IPS-18a (cell line): ENCODE results near the gene ATF1.

Source experiments
- H3K27ac ChIP-seq: one replicate; pipeline ENCODE4 v1.5.1; 2013; ENCODE audit warnings: low read length
- H3K27me3 ChIP-seq: one replicate; pipeline ENCODE4 v1.6.1; 2013; ENCODE audit warnings: mild to moderate bottlenecking, low read length; ENCODE audit not compliant: control insufficient read depth, insufficient read depth
- H3K36me3 ChIP-seq: one replicate; pipeline ENCODE4 v1.6.1; 2013; ENCODE audit warnings: low read depth, low read length; ENCODE audit not compliant: control insufficient read depth
- H3K4me1 ChIP-seq: one replicate; pipeline ENCODE4 v1.6.1; 2013; ENCODE audit warnings: low read depth, low read length; ENCODE audit not compliant: control insufficient read depth
- H3K4me3 ChIP-seq: one replicate; pipeline ENCODE4 v1.5.1; 2013; ENCODE audit warnings: low read length
- H3K9ac ChIP-seq: one replicate; pipeline ENCODE4 v1.6.1; 2013; ENCODE audit warnings: mild to moderate bottlenecking, low read length, moderate library complexity
- H3K9me3 ChIP-seq: one replicate; pipeline ENCODE4 v1.6.1; 2013; ENCODE audit warnings: low read depth, low read length; ENCODE audit not compliant: control insufficient read depth

Gene ATF1

DNA sequence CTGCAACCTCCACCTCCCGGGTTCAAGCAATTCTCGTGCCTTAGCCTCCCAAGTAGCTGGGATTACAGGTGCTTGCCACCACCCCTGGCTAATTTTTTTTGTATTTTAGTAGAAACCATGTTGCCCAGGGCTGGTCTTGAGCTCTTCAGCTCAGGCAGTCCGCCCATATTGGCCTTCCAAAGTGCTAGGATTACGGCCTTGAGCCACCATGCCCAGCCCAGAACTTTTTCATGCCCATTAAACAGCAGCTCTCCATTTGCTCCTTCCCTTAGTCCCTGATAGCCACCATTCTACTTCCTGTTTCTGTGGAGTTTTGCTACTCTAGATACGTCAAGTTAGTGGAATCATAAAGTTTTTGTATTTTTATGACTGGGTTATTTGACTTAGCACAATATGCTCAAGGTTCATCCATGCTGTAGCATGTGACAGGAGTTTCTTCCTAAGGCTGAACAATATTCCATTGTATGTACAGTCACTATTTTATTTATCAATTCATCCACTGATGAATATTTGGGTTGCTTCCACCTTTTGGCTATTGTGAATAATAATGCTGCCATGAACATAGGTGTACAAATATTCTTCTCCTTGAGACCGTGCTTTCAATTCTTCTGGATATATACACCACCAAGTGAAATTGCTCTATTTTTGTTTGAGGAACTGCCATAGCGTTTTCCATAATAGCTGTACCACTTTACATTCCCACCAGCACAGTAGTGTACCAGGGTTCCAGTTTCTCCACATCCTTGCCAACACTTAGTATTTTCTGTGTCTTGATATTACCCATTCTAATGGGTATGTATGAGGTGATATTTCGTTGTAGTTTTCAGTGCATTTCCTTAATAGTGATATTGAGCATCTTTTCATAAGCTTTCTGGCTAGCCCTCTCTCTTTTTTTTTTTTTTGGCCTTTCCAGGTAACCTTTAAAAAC, 15.0 kb downstream of the ATF1 start:
- Histone ChIP-seq H3K4me3 (no peak overlapping the region), H3K27ac (no peak overlapping the region), H3K9ac (no peak overlapping the region), H3K9me3 (no peaks in the 10 kb centered on the region), H3K27me3 (no peaks in the 10 kb centered on the region), H3K36me3 (peaks cover 4% of the 10 kb centered on the region), H3K4me1 (no peaks in the 10 kb centered on the region)

DNA sequence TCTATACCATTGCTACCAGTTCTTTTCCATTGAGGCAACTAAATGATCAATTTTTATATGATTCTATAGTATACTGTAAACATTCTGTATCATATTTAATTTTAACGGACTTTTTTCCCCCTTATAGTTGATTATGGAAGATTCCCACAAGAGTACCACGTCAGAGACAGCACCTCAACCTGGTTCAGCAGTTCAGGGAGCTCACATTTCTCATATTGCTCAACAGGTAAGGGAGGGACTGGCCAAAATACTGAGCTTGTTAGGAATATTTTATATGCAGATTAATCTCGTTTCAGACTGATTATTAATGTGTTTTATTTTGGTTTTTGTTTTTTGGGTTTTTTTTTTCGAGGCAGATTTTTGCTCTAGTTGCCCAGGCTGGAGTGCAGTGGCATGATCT, 16.1 kb downstream of the ATF1 start:
- no peak overlapping the region for H3K27ac ChIP-seq
- H3K4me1 ChIP-seq = no peaks in the 10 kb centered on the region
- no peaks in the 10 kb centered on the region for H3K27me3 ChIP-seq

DNA sequence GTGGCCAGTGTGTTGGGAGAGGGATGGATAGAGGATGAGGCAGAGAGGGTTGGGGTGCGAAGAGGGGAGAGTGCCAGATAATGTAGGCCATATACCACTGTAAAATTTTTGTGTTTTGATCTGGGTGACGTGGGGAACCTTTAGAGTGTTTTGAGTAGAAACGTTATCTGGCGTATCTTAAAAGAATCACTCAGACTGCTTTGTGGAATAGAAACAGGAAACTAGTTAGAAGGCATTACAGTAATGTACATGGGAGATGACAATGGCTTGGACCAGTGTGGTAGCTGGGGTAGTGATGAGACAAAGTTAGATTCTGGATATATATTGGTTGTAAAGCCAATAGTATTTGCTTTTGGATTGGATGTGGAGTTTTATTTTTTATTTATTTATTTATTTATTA, 20.6 kb downstream of the ATF1 start:
- Histone ChIP-seq H3K36me3 (peaks cover 8% of the 10 kb centered on the region), H3K4me1 (no peaks in the 10 kb centered on the region), H3K9ac (no peak overlapping the region), H3K4me3 (no peak overlapping the region), H3K9me3 (no peaks in the 10 kb centered on the region), H3K27me3 (no peaks in the 10 kb centered on the region), H3K27ac (no peak overlapping the region)

More for the DNA sequence above, 16.1 kb downstream of the ATF1 start:
- no peak overlapping the region for H3K9ac ChIP-seq
- peaks cover 4% of the 10 kb centered on the region for H3K36me3 ChIP-seq
- H3K9me3 ChIP-seq = no peaks in the 10 kb centered on the region
- no peak overlapping the region for H3K4me3 ChIP-seq

DNA sequence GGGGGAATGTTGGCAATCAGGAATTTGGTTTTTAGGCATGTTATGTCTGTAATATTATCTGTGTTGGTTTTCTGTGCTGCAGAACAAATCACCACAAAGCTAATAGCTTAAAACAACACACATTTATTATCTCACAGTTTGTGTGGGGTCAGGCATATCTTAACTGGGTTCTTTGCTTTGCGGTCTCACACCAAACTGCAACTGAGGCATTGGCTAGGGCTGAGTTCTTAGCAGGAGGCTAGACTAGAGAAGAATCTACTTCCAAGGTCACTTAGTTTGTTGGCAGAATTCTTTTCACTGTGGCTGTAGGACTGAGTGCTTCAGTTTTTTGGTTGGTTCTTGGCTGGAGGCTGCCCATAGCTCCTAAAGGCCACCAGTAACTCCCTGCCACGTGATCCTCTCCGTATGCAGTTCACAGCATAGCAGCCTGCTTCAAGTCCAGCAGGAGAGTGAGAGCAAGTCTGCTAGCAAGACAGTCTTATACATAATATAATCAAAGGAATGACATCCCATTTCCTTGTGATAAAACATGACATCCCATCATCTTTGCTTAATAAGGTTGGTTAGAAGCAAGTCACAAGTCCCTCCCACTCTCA, 21.6 kb downstream of the ATF1 start:
- Histone ChIP-seq H3K36me3 (peaks cover 8% of the 10 kb centered on the region), H3K27ac (no peak overlapping the region), H3K9ac (no peak overlapping the region)

GRCh38 chr12:50786498-50787231, 22.8 kb downstream of the ATF1 start:
- Histone ChIP-seq H3K27ac (no peak overlapping the region), H3K27me3 (no peaks in the 10 kb centered on the region), H3K4me3 (no peak overlapping the region), H3K9me3 (no peaks in the 10 kb centered on the region), H3K36me3 (peaks cover 7% of the 10 kb centered on the region), H3K4me1 (no peaks in the 10 kb centered on the region), H3K9ac (no peak overlapping the region)

More for the DNA sequence above, 21.6 kb downstream of the ATF1 start:
- Histone ChIP-seq H3K9me3 (no peaks in the 10 kb centered on the region), H3K4me1 (no peaks in the 10 kb centered on the region), H3K27me3 (no peaks in the 10 kb centered on the region), H3K4me3 (no peak overlapping the region)

DNA sequence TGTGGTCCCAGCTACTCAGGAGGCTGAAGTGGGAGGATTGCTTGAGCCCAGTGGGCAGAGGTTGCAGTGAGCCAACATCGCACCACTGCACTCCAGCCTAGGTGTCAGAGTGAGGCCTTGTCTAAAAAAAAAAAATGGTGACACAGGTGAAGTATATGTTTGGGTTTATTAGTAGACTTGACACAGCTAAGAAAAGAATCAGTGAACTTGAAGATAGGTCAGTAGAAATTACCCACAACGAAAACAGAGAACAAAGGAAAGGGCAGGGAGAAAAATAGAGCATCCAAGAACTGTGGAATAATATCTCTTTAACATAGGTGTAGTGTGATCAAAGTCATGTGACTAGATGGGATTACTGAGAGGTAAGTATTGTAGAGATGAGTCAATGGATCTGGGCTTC, 23.7 kb downstream of the ATF1 start:
- Histone ChIP-seq H3K9me3 (no peaks in the 10 kb centered on the region), H3K4me3 (no peak overlapping the region), H3K9ac (no peak overlapping the region), H3K27ac (no peak overlapping the region), H3K4me1 (no peaks in the 10 kb centered on the region), H3K27me3 (no peaks in the 10 kb centered on the region), H3K36me3 (peaks cover 4% of the 10 kb centered on the region)

GRCh38 chr12:50788561-50788960, 24.7 kb downstream of the ATF1 start:
- no peak overlapping the region for H3K9ac ChIP-seq
- no peak overlapping the region for H3K27ac ChIP-seq
- no peaks in the 10 kb centered on the region for H3K9me3 ChIP-seq
- H3K36me3 ChIP-seq = peaks cover 4% of the 10 kb centered on the region
- no peak overlapping the region for H3K4me3 ChIP-seq
- no peaks in the 10 kb centered on the region for H3K27me3 ChIP-seq
- no peaks in the 10 kb centered on the region for H3K4me1 ChIP-seq

DNA sequence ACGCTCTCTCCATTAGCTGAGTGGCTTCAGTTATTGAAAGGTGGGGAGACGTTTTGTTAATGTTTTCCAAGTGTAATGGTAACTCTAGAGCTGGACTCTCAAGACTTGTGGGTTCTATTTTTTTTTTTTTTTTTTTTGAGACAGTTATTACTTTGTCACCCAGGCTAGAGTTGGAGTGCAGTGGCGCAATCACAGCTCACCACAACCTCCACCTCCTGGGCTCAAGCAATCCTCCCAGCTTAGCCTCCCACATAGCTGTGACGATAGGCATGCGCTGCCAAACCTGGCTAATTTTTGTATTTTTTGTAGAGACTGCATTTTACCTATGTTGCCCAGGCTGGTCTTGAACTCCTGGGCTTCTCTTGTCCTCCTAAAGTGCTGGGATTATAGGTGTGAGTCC, 26.2 kb downstream of the ATF1 start:
- no peaks in the 10 kb centered on the region for H3K4me1 ChIP-seq
- no peaks in the 10 kb centered on the region for H3K9me3 ChIP-seq
- H3K9ac ChIP-seq = no peak overlapping the region
- no peak overlapping the region for H3K4me3 ChIP-seq
- peaks cover 4% of the 10 kb centered on the region for H3K36me3 ChIP-seq
- no peak overlapping the region for H3K27ac ChIP-seq
- H3K27me3 ChIP-seq = no peaks in the 10 kb centered on the region

DNA sequence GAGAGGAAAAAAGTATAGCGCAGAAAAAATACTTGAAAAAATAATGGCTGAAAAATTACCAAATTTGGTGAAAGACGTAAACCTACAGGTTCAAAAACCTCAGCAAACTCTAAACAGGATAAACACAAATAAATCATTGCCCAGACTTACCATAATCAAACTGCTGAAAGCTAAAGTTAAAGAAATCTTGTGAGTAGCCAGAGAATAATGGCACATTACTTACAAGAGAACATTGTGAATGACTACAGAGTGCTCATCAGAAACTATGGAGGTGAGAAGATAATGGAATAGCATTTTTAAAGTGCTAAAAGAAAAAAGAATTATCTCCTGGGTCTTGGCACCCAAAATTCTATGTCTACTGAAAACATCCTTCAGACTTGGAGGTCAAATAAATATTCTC, 36.0 kb downstream of the ATF1 start:
- H3K36me3 ChIP-seq = peaks cover 37% of the 10 kb centered on the region
- no peaks in the 10 kb centered on the region for H3K4me1 ChIP-seq
- no peak overlapping the region for H3K9ac ChIP-seq
- H3K27ac ChIP-seq = no peak overlapping the region
- no peaks in the 10 kb centered on the region for H3K27me3 ChIP-seq
- H3K4me3 ChIP-seq = no peak overlapping the region
- H3K9me3 ChIP-seq = peaks cover 8% of the 10 kb centered on the region

DNA sequence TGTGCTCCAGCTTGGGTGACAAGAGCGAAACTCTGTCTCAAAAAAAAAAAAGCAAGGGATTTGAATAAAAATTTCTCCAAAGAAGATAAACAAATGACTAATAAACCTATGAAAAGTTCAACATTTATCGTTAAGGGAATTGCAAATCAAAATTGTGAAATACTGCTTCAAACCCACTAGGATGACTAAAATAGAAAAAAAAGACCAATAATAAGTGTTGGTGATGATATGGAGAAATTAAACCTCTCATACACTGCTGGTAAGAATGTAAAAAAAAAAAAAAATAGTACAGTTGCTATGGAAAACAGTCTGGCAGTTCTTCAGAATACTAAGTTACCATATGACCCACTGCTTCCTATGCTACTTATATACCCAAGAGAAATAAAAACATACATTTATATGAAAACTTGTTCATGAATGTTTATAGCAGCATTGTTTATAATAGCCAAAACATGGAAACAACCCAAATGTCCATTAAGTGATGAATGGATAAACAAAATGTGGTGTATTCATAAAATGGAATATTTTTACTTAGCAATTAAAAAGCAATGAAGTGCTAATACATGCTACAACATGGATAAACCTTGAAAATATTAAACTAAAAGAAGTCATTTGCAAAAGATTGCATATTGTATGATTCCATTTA, 39.5 kb downstream of the ATF1 start:
- Histone ChIP-seq H3K9me3 (peaks cover 8% of the 10 kb centered on the region), H3K27ac (no peak overlapping the region), H3K36me3 (peaks cover 16% of the 10 kb centered on the region), H3K4me3 (no peak overlapping the region), H3K27me3 (no peaks in the 10 kb centered on the region), H3K4me1 (no peaks in the 10 kb centered on the region), H3K9ac (no peak overlapping the region)

GRCh38 chr12:50806176-50806575, 42.3 kb downstream of the ATF1 start:
- Histone ChIP-seq H3K27me3 (no peaks in the 10 kb centered on the region), H3K27ac (no peak overlapping the region)

More at GRCh38 chr12:50806176-50806575, 42.3 kb downstream of the ATF1 start:
- H3K4me1 ChIP-seq = no peaks in the 10 kb centered on the region
- H3K4me3 ChIP-seq = no peak overlapping the region
- no peaks in the 10 kb centered on the region for H3K9me3 ChIP-seq
- H3K9ac ChIP-seq = no peak overlapping the region
- peaks cover 19% of the 10 kb centered on the region for H3K36me3 ChIP-seq
